Measurements from ENCODE around the gene SFXN5. TPM values are rescaled to one million over a fixed set of nuclear protein-coding genes. Genes with fewer than 3 reads are reported as not detected.
"Not testable (repeated sequence)": the region's sequence is repeated elsewhere in the genome, so short reads cannot be mapped to it uniquely, and the experiment has no call there.

The SFXN5 gene
- total RNA-seq, 1 experiment from 2014 or later = 31.3 TPM

DNA sequence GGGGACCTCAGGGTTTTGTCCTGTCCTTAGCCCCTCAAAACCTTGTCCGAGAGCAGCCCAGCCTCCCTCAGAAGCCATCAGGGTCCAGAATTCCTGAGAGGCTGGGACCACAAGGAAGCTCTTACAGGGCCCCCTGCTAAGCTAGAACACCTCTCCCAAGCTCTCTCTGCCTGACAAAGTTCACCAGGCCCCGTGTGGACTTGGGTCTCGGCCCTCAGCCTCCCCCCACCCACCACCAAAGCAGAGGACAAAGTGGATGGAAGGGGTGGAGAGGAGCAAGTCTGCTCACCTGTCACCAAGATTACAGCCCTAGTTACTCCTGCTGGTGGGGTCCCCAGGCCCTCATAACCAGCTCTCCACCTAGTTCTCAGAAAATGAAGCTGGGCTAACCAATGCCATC is 24.4 kb upstream of the SFXN5 start:
- no peaks in the 10 kb centered on the region for H3K36me3 ChIP-seq (ENCODE audit: control insufficient read depth, insufficient read depth, low read length)
- POLR2A ChIA-PET = no interaction called here

GRCh38 chr2:73093601-73094218 is 22.2 kb upstream of the SFXN5 start:
- H3K27me3 ChIP-seq (replicated peaks; ENCODE audit: control insufficient read depth, insufficient read depth, low read length); intact Hi-C loops (cut with micrococcal nuclease; ENCODE audit: unreplicated experiment); H3K4me3 ChIP-seq (ENCODE audit: low read depth, low read length); DNase-seq; H3K27ac Mint-ChIP-seq (ENCODE audit: unreplicated experiment); H3K36me3 Mint-ChIP-seq (ENCODE audit: insufficient read depth, unreplicated experiment); BruUV-seq (replicated peaks); H3K27me3 Mint-ChIP-seq (ENCODE audit: insufficient read depth, unreplicated experiment); H3K9me3 ChIP-seq; POLR2A ChIA-PET; H3K9me3 Mint-ChIP-seq (ENCODE audit: unreplicated experiment); H3K36me3 ChIP-seq (ENCODE audit: control insufficient read depth, insufficient read depth, low read length); CTCF ChIA-PET; H3K4me3 Mint-ChIP-seq (ENCODE audit: unreplicated experiment): not testable (repeated sequence)
- H3K4me1 Mint-ChIP-seq (ENCODE audit: low read depth, unreplicated experiment) = peaks cover 13% of the 10 kb centered on the region
- peaks cover 35% of the 10 kb centered on the region for H3K4me1 ChIP-seq

More for the DNA sequence above, 24.4 kb upstream of the SFXN5 start:
- Histone ChIP-seq H3K4me1 (peaks cover 19% of the 10 kb centered on the region), H3K4me3 (ENCODE audit: low read depth, low read length) (no peak overlapping the region), H3K27me3 (replicated peaks; ENCODE audit: control insufficient read depth, insufficient read depth, low read length) (no peaks in the 10 kb centered on the region), H3K9me3 (no peaks in the 10 kb centered on the region)
- H3K9me3 Mint-ChIP-seq (ENCODE audit: unreplicated experiment) = no peaks in the 10 kb centered on the region
- no peak overlapping the region for H3K27ac Mint-ChIP-seq (ENCODE audit: unreplicated experiment)
- no peak for TF ChIP-seq CTCF (IDR thresholded peaks at IDR 0.05; ENCODE audit: insufficient read depth in 1 of 2, low read depth in 1 of 2, low read length in 1 of 2, severe bottlenecking in 1 of 2, unreplicated experiment in 1 of 2)
- CTCF ChIA-PET = interaction anchor here (1.4 to 1.7 kb wide), 2 partner anchors 81 to 116 kb away, joined by 4 read pairs; no protein-coding TSS in a partner anchor
- H3K4me3 Mint-ChIP-seq (ENCODE audit: unreplicated experiment) = no peak overlapping the region
- no peaks in the 10 kb centered on the region for H3K27me3 Mint-ChIP-seq (ENCODE audit: insufficient read depth, unreplicated experiment)
- BruUV-seq (replicated peaks) = no TSS peak
- intact Hi-C loops (cut with micrococcal nuclease; ENCODE audit: unreplicated experiment) = no loop called here
- no peaks in the 10 kb centered on the region for H3K4me1 Mint-ChIP-seq (ENCODE audit: low read depth, unreplicated experiment)
- no peak for DNase-seq
- peaks cover 4% of the 10 kb centered on the region for H3K36me3 Mint-ChIP-seq (ENCODE audit: insufficient read depth, unreplicated experiment)

DNA sequence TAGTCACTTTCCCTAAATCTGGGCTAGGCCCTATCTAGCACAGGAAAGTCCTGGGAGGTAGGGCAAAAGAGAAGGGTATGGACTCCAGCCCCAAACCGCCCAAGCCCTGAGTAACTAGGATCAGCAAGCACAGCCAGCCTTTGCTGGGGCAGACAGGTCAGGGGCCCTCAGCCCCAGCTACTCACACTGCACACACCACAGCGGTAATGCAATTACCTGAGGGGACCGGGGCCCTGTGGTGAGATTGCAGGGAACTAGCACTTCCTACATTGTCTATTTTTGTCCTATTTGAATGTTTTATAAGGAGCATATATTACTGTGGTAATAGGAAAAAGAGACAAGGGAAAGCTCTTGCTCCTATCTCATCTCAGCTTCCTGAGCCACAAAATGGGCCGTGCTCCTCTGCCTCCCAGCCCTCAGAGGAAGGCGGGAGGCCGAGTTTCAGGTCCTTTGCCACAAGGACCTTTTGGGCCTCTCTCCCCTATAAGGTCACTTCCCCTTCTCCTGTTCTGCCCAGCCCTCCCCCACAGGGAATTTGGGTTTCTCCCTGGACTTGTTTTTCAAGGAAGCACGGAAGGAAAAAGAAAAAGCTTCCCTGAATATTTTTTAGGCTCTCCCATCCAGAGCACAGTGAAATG is 20.8 kb upstream of the SFXN5 start:
- H3K36me3 Mint-ChIP-seq (ENCODE audit: insufficient read depth, unreplicated experiment) = peaks cover 5% of the 10 kb centered on the region
- no TSS peak for BruUV-seq (replicated peaks)
- H3K9me3 Mint-ChIP-seq (ENCODE audit: unreplicated experiment) = no peaks in the 10 kb centered on the region
- no peaks in the 10 kb centered on the region for H3K27me3 Mint-ChIP-seq (ENCODE audit: insufficient read depth, unreplicated experiment)
- DNase-seq = no peak
- no peak overlapping the region for H3K4me3 ChIP-seq (ENCODE audit: low read depth, low read length)
- intact Hi-C loops (cut with micrococcal nuclease; ENCODE audit: unreplicated experiment) = no loop called here
- no peaks in the 10 kb centered on the region for H3K27me3 ChIP-seq (replicated peaks; ENCODE audit: control insufficient read depth, insufficient read depth, low read length)
- ChIA-PET CTCF (interaction anchor here (0.5 to 1.5 kb wide), 2 partner anchors 19 to 85 kb away, joined by 3 to 4 read pairs; no protein-coding TSS in a partner anchor), POLR2A (no interaction called here)
- no peaks in the 10 kb centered on the region for H3K36me3 ChIP-seq (ENCODE audit: control insufficient read depth, insufficient read depth, low read length)
- no peaks in the 10 kb centered on the region for H3K9me3 ChIP-seq
- TF ChIP-seq CTCF (IDR thresholded peaks at IDR 0.05; ENCODE audit: insufficient read depth in 1 of 2, low read depth in 1 of 2, low read length in 1 of 2, severe bottlenecking in 1 of 2, unreplicated experiment in 1 of 2) = no peak
- peak overlapping the region; percentile 43 for H3K27ac Mint-ChIP-seq (ENCODE audit: unreplicated experiment)
- H3K4me3 Mint-ChIP-seq (ENCODE audit: unreplicated experiment) = no peak overlapping the region
- H3K4me1 ChIP-seq = peaks cover 40% of the 10 kb centered on the region
- H3K4me1 Mint-ChIP-seq (ENCODE audit: low read depth, unreplicated experiment) = peaks cover 13% of the 10 kb centered on the region

Data from Caco-2 (cell line).